GM12801 (cell line): ENCODE data around the gene FGFRL1.

Experiments
- CTCF ChIP-seq: IDR thresholded peaks from one replicate; pipeline ENCODE4 v1.5.1; 2011; ENCODE audit warnings: control low read depth; ENCODE audit not compliant: insufficient read length; ENCODE audit errors: extremely low read depth

Gene FGFRL1

GRCh38 chr4:966266-967112 lies 44.9 kb upstream of the FGFRL1 start:
- TF ChIP-seq CTCF: no peak

GRCh38 chr4:967113-968104 lies 44.0 kb upstream of the FGFRL1 start:
- no peak for TF ChIP-seq CTCF

- TF ChIP-seq CTCF: no peak
These were observed 43.2 kb upstream of the FGFRL1 start for GRCh38 chr4:968221-968620.

- no peak for TF ChIP-seq CTCF
These were observed 42.6 kb upstream of the FGFRL1 start for GRCh38 chr4:968621-969394.

GRCh38 chr4:970046-970745 lies 41.2 kb upstream of the FGFRL1 start:
- no peak for TF ChIP-seq CTCF

- TF ChIP-seq CTCF: no peak
These were observed 40.4 kb upstream of the FGFRL1 start for GRCh38 chr4:970854-971520.
